ENCODE data around the gene VWA1.

GRCh38 chr1:1398677-1399186, 36.8 kb upstream of the VWA1 start:
- TF ChIP-seq JUNB (IDR thresholded peaks at IDR 0.05; ENCODE audit: unreplicated experiment) (no peak), REST (IDR thresholded peaks at IDR 0.05; ENCODE audit: unreplicated experiment) (no peak), ZNF331 (CRISPR knock-in tag; IDR thresholded peaks at IDR 0.05; ENCODE audit: low read depth) (no peak)
